K562 (cell line): ENCODE data around the gene ERAL1. TPM values are rescaled to one million over a fixed set of nuclear protein-coding genes. Genes with fewer than 3 reads are reported as not detected.

ENCODE experiments used
- ATF1 ChIP-seq, 2 experiments: fragments of 450-650 bp in 1 of 2; IDR thresholded peaks; 2 replicates each; pipeline ENCODE4 v1.6.1; 2016; ENCODE audit warnings: missing compliant biosample characterization in 1 of 2, missing genetic modification characterization in 1 of 2
- ATF7 ChIP-seq: fragments of 450-650 bp; IDR thresholded peaks from 2 replicates; pipeline ENCODE4 v1.7.1; 2014; ENCODE audit warnings: mild to moderate bottlenecking, moderate library complexity
- CHD2 ChIP-seq: IDR thresholded peaks from 2 replicates; pipeline ENCODE4 v1.6.1; 2011; ENCODE audit warnings: low read depth, low read length
- FOXA1 ChIP-seq: fragments of 450-650 bp; IDR thresholded peaks from 2 replicates; pipeline ENCODE4 v1.6.1; 2016; ENCODE audit warnings: mild to moderate bottlenecking, borderline replicate concordance
- HNRNPUL1 ChIP-seq: fragments of 200-400 bp; formaldehyde crosslinking; IDR thresholded peaks from 2 replicates; pipeline ENCODE4 v1.6.1; 2017; ENCODE audit warnings: low read length
- KDM2B ChIP-seq: fragments of 250-450 bp; sonication (Bioruptor Pico); IDR thresholded peaks from 2 replicates; pipeline ENCODE4 v1.8.0; 2021; ENCODE audit warnings: mild to moderate bottlenecking, moderate library complexity
- MAFG ChIP-seq: fragments of 450-650 bp; conservative IDR thresholded peaks from 2 replicates; pipeline ENCODE4 v1.6.1; 2016; ENCODE audit warnings: missing genetic modification characterization, missing compliant biosample characterization
- NFE2 ChIP-seq: IDR thresholded peaks from 2 replicates; pipeline ENCODE4 v1.6.1; 2014; ENCODE audit warnings: antibody characterized with exemption, low read depth
- NRF1 ChIP-seq, 2 experiments: fragments of 450-650 bp; IDR thresholded peaks in 1 of 2; conservative IDR thresholded peaks in 1 of 2; 2 replicates each; pipeline ENCODE4 v1.6.1; 2014; ENCODE audit warnings: mild to moderate bottlenecking in 2 of 2
- TEAD1 ChIP-seq, 2 experiments: fragments of 450-650 bp in 1 of 2; sonication (generic) in 1 of 2; formaldehyde crosslinking; IDR thresholded peaks; 2 replicates each; pipeline versions ENCODE4 v1.4.0 to v1.8.0; 2020 to 2022; ENCODE audit warnings: mild to moderate bottlenecking in 2 of 2, missing genetic modification reagents in 1 of 2
- ZNF384 ChIP-seq: IDR thresholded peaks from 2 replicates; pipeline ENCODE4 v1.6.1; 2012; ENCODE audit warnings: low read depth, low read length, improper control_type of control experiment
- ZNF41 ChIP-seq: fragments of 250-450 bp; sonication (Bioruptor Pico); conservative IDR thresholded peaks from 2 replicates; pipeline ENCODE4 v1.4.0; 2020; ENCODE audit warnings: mild to moderate bottlenecking
- ZNF444 ChIP-seq: fragments of 250-450 bp; sonication (Bioruptor Pico); IDR thresholded peaks from 2 replicates; pipeline ENCODE4 v1.4.0; 2020; ENCODE audit warnings: mild to moderate bottlenecking, moderate library complexity
- polyA plus RNA-seq, 8 experiments: library from polyadenylated mRNA; depleted of rRNA in 4 of 8; stranded (reverse) in 5 of 8; unstranded in 3 of 8; fragments of >200 nt; fragmentation: Nextera tagmentation in 2 of 8; fragmentation: Illumina TruSeq in 1 of 8; extraction: Ambion mirVana in 2 of 8; extraction: Trizol in 1 of 8; gene quantifications; 2 replicates each; pipeline versions ENCODE4 v1.2.1 to v1.2.3, GENCODE V29; 2011 to 2014; ENCODE audit warnings: inconsistent platforms in 1 of 8, missing spikeins in 1 of 8
- total RNA-seq, 7 experiments: library from RNA; depleted of rRNA in 6 of 7; stranded (reverse); fragments of >200 nt in 6 of 7; fragmentation: Illumina TruSeq in 2 of 7; extraction: Trizol in 2 of 7; gene quantifications; 2 replicates each; pipeline versions ENCODE4 v1.2.1 to v1.2.3, GENCODE V29; 2011 to 2021; ENCODE audit warnings: low replicate concordance in 1 of 7
- TF ChIP-seq, protein P1 (sequence below): fragments of 250-450 bp; sonication (Bioruptor Pico); IDR thresholded peaks from 2 replicates; pipeline ENCODE4 v1.5.0; 2021
- TF ChIP-seq, protein P2 (sequence below): fragments of 450-650 bp; IDR thresholded peaks from 2 replicates; pipeline ENCODE4 v1.6.1; 2017; ENCODE audit warnings: antibody characterized with exemption
- TF ChIP-seq, protein P3 (sequence below): fragments of 250-450 bp; sonication (Bioruptor Pico); IDR thresholded peaks from 2 replicates; pipeline ENCODE4 v1.4.0; 2020; ENCODE audit warnings: borderline replicate concordance
- TF ChIP-seq, protein P4 (sequence below): fragments of 450-650 bp; IDR thresholded peaks from 2 replicates; pipeline ENCODE4 v1.6.1; 2018; ENCODE audit not compliant: partially characterized antibody
- TF ChIP-seq, protein P5 (sequence below): sonication (generic); formaldehyde crosslinking; IDR thresholded peaks from 2 replicates; pipeline ENCODE4 v1.4.0; 2020; ENCODE audit warnings: mild to moderate bottlenecking, missing genetic modification reagents

Gene ERAL1
- total and polyA plus RNA-seq, 9 of the 15 experiments (the other 6 are each of a cell fraction or from before 2014, with no cell fraction given): 37.5 to 351 (median 106) TPM

DNA sequence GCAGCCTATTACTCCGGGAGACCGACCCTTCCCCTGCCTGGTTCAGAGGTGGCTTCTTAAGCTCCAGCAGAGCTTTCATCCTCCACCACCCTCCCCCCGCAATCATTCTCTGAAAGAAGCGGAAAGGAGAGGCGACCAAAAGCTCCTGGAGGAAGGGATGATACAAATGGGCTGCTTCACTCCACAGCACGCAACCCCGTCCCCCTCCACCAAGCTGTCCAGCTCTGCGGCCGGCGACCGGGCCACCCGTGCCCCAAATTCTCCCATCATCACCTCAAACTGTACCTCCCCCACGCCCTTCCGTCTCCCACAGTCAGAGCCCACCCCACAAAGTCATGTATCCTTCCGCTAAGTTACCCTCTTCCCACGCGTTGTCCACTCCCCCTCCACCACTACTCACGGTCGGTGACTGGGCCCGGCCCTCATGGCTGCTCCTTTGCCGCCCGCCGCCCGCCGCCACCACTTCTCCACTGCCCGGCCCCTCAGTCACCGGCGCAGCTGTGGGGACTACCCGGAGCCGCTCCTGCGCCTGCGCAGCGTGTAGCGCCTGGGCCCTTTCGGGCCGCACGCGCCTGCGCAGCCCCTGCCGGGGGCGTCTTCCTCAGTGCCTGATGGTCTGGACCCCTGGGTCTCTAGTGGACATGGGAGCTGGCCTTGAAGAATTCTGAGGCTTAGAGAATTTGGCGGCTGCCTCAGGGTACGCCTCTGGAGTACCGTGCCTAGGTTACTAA is 12.4 kb upstream of the ERAL1 start, which contains the start of gene FAM222B (continued):
- TF ChIP-seq KDM2B (CRISPR knock-in tag) (peak; percentile 44; the same call in 1 of the 2 replicates), TEAD1 (CRISPR knock-in tag; IDR thresholded peaks at IDR 0.05) (0 out of 4 replicates have a peak, but pooled peaks of 1 of the 2 experiments have one; percentile 4), ZNF444 (no peak), NRF1 (conservative IDR thresholded peaks at IDR 0.05 in 1 of 2, IDR thresholded peaks at IDR 0.05 in 1 of 2) (peak; percentile 100), FOXA1 (no peak), CHD2 (no peak), ATF1 (CRISPR knock-in tag; IDR thresholded peaks at IDR 0.05) (no peak), ATF1 (tag; IDR thresholded peaks at IDR 0.05) (peak; percentile 20; the same call in 1 of the 2 replicates), HNRNPUL1 (no peak), MAFG (tag) (no peak), ATF7 (peak; percentile 69; the same call in 1 of the 2 replicates), ZNF41 (CRISPR knock-in tag) (no peak), NFE2 (no peak; the same call in 1 of the 2 replicates), ZNF384 (0 out of 2 replicates have a peak, but pooled peaks have one; percentile 34)
- TF ChIP-seq, protein P1, sequence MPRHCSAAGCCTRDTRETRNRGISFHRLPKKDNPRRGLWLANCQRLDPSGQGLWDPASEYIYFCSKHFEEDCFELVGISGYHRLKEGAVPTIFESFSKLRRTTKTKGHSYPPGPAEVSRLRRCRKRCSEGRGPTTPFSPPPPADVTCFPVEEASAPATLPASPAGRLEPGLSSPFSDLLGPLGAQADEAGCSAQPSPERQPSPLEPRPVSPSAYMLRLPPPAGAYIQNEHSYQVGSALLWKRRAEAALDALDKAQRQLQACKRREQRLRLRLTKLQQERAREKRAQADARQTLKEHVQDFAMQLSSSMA (CRISPR knock-in tag): no peak
- TF ChIP-seq, protein P2, sequence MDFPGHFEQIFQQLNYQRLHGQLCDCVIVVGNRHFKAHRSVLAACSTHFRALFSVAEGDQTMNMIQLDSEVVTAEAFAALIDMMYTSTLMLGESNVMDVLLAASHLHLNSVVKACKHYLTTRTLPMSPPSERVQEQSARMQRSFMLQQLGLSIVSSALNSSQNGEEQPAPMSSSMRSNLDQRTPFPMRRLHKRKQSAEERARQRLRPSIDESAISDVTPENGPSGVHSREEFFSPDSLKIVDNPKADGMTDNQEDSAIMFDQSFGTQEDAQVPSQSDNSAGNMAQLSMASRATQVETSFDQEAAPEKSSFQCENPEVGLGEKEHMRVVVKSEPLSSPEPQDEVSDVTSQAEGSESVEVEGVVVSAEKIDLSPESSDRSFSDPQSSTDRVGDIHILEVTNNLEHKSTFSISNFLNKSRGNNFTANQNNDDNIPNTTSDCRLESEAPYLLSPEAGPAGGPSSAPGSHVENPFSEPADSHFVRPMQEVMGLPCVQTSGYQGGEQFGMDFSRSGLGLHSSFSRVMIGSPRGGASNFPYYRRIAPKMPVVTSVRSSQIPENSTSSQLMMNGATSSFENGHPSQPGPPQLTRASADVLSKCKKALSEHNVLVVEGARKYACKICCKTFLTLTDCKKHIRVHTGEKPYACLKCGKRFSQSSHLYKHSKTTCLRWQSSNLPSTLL: no peak
- TF ChIP-seq, protein P3, sequence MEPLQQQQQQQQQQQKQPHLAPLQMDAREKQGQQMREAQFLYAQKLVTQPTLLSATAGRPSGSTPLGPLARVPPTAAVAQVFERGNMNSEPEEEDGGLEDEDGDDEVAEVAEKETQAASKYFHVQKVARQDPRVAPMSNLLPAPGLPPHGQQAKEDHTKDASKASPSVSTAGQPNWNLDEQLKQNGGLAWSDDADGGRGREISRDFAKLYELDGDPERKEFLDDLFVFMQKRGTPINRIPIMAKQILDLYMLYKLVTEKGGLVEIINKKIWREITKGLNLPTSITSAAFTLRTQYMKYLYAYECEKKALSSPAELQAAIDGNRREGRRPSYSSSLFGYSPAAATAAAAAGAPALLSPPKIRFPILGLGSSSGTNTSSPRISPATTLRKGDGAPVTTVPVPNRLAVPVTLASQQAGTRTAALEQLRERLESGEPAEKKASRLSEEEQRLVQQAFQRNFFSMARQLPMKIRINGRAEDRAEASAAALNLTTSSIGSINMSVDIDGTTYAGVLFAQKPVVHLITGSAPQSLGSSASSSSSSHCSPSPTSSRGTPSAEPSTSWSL (CRISPR knock-in tag): no peak
- TF ChIP-seq, protein P4, sequence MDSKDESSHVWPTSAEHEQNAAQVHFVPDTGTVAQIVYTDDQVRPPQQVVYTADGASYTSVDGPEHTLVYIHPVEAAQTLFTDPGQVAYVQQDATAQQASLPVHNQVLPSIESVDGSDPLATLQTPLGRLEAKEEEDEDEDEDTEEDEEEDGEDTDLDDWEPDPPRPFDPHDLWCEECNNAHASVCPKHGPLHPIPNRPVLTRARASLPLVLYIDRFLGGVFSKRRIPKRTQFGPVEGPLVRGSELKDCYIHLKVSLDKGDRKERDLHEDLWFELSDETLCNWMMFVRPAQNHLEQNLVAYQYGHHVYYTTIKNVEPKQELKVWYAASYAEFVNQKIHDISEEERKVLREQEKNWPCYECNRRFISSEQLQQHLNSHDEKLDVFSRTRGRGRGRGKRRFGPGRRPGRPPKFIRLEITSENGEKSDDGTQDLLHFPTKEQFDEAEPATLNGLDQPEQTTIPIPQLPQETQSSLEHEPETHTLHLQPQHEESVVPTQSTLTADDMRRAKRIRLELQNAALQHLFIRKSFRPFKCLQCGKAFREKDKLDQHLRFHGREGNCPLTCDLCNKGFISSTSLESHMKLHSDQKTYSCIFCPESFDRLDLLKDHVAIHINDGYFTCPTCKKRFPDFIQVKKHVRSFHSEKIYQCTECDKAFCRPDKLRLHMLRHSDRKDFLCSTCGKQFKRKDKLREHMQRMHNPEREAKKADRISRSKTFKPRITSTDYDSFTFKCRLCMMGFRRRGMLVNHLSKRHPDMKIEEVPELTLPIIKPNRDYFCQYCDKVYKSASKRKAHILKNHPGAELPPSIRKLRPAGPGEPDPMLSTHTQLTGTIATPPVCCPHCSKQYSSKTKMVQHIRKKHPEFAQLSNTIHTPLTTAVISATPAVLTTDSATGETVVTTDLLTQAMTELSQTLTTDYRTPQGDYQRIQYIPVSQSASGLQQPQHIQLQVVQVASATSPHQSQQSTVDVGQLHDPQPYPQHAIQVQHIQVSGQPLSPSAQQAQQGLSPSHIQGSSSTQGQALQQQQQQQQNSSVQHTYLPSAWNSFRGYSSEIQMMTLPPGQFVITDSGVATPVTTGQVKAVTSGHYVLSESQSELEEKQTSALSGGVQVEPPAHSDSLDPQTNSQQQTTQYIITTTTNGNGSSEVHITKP: peak; percentile 94
- TF ChIP-seq, protein P5, sequence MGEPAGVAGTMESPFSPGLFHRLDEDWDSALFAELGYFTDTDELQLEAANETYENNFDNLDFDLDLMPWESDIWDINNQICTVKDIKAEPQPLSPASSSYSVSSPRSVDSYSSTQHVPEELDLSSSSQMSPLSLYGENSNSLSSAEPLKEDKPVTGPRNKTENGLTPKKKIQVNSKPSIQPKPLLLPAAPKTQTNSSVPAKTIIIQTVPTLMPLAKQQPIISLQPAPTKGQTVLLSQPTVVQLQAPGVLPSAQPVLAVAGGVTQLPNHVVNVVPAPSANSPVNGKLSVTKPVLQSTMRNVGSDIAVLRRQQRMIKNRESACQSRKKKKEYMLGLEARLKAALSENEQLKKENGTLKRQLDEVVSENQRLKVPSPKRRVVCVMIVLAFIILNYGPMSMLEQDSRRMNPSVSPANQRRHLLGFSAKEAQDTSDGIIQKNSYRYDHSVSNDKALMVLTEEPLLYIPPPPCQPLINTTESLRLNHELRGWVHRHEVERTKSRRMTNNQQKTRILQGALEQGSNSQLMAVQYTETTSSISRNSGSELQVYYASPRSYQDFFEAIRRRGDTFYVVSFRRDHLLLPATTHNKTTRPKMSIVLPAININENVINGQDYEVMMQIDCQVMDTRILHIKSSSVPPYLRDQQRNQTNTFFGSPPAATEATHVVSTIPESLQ (CRISPR knock-in tag): no peak
